ENCODE data around the gene EXOC4.

GRCh38 chr7:133518718-133519117 lies 265.8 kb downstream of the EXOC4 start:
- no peak for TF ChIP-seq POLR2A (IDR thresholded peaks at IDR 0.05)
- TF ChIP-seq CTCF (IDR thresholded peaks at IDR 0.05), result no peak
- no peak for TF ChIP-seq POLR2AphosphoS5 (IDR thresholded peaks at IDR 0.05)
